Measurements from ENCODE around the gene ARL15.

The ARL15 gene

DNA sequence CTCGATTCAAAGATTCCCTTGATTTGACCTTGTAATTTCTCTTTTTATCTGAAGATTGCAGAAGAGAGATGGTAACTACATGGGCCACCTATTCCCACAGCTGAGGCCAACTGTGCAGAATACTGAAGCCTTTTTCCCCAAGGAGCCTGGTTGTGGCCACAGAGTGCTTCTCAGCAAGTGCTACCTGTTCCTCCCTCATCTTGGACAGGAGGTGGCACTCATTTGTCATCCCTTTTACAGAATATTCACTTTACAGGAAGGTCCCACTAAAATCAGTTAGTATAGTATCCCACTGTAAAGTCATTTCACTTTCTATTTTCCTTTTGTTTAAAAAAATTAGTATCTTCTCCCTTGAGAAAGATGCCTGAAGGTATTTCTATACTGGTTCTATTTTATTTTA is 346.4 kb downstream of the ARL15 start:
- H3K27ac ChIP-seq (ENCODE audit: low read depth in 2 of 2, low read length in 2 of 2) = no peak overlapping the region
- no peaks in the 10 kb centered on the region for H3K9me3 ChIP-seq (ENCODE audit: control insufficient read depth in 2 of 2, low read length in 2 of 2)
- no peak overlapping the region for H3K4me3 ChIP-seq (ENCODE audit: low read length in 2 of 2)
- H3K27me3 ChIP-seq (ENCODE audit: control insufficient read depth in 2 of 2, insufficient read depth in 2 of 2, low read length in 2 of 2) = no peaks in the 10 kb centered on the region
- H3K36me3 ChIP-seq (ENCODE audit: control insufficient read depth in 2 of 2, insufficient read depth in 2 of 2, low read length in 2 of 2) = no peaks in the 10 kb centered on the region
- H3K4me1 ChIP-seq (ENCODE audit: control insufficient read depth in 2 of 2, insufficient read depth in 2 of 2, low read length in 2 of 2) = no peaks in the 10 kb centered on the region
- no peak overlapping the region for H3K9ac ChIP-seq (ENCODE audit: low read depth in 1 of 2, low read length in 2 of 2)

GRCh38 chr5:53962306-53962705 is 348.1 kb downstream of the ARL15 start:
- H3K9ac ChIP-seq (ENCODE audit: low read depth in 1 of 2, low read length in 2 of 2) = no peak overlapping the region
- H3K36me3 ChIP-seq (ENCODE audit: control insufficient read depth in 2 of 2, insufficient read depth in 2 of 2, low read length in 2 of 2) = no peaks in the 10 kb centered on the region
- H3K4me3 ChIP-seq (ENCODE audit: low read length in 2 of 2) = no peak overlapping the region
- H3K27me3 ChIP-seq (ENCODE audit: control insufficient read depth in 2 of 2, insufficient read depth in 2 of 2, low read length in 2 of 2) = no peaks in the 10 kb centered on the region
- no peak overlapping the region for H3K27ac ChIP-seq (ENCODE audit: low read depth in 2 of 2, low read length in 2 of 2)
- H3K4me1 ChIP-seq (ENCODE audit: control insufficient read depth in 2 of 2, insufficient read depth in 2 of 2, low read length in 2 of 2) = no peaks in the 10 kb centered on the region
- no peaks in the 10 kb centered on the region for H3K9me3 ChIP-seq (ENCODE audit: control insufficient read depth in 2 of 2, low read length in 2 of 2)

DNA sequence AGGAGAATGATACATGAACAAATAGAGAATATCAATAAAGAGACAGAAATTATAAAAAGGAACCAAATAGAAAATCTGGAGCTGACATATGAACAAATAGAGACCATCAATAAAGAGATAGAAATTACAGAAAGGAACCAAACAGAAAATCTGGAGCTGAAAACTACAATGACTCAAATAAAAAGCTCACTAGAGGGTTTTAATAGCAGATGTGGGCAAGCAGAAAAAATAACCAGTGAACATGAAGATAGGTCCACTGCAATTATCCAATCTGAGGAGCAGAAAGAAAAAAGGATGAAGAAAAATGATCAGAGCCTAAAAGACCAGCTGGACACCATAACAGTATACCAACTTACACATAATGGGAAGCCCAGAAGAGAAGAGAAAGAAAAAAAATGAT is 353.7 kb downstream of the ARL15 start:
- no peak overlapping the region for H3K9ac ChIP-seq (ENCODE audit: low read depth in 1 of 2, low read length in 2 of 2)
- H3K36me3 ChIP-seq (ENCODE audit: control insufficient read depth in 2 of 2, insufficient read depth in 2 of 2, low read length in 2 of 2) = no peaks in the 10 kb centered on the region
- H3K4me3 ChIP-seq (ENCODE audit: low read length in 2 of 2) = no peak overlapping the region
- H3K27me3 ChIP-seq (ENCODE audit: control insufficient read depth in 2 of 2, insufficient read depth in 2 of 2, low read length in 2 of 2) = no peaks in the 10 kb centered on the region
- no peaks in the 10 kb centered on the region for H3K4me1 ChIP-seq (ENCODE audit: control insufficient read depth in 2 of 2, insufficient read depth in 2 of 2, low read length in 2 of 2)
- no peak overlapping the region for H3K27ac ChIP-seq (ENCODE audit: low read depth in 2 of 2, low read length in 2 of 2)
- H3K9me3 ChIP-seq (ENCODE audit: control insufficient read depth in 2 of 2, low read length in 2 of 2) = no peaks in the 10 kb centered on the region

DNA sequence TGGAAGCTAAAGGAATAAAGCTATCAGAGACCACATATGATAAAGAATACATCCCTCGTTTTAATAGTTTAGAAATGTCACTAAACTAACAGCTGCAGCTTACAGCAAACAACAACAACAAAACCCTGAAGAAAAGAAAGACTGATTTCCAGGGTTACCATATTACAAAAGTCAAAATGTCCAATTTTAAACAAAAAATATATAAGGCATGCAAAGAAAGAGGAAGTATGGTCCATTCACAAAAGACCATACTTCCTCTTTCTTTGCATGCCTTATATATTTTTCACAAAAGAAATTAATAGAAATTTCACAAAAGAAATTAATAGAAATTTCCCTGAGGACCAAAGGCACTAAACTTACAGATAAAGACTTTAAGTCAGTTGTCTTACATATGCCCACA is 354.2 kb downstream of the ARL15 start:
- Histone ChIP-seq H3K27ac (ENCODE audit: low read depth in 2 of 2, low read length in 2 of 2) (no peak overlapping the region), H3K9me3 (ENCODE audit: control insufficient read depth in 2 of 2, low read length in 2 of 2) (no peaks in the 10 kb centered on the region), H3K27me3 (ENCODE audit: control insufficient read depth in 2 of 2, insufficient read depth in 2 of 2, low read length in 2 of 2) (no peaks in the 10 kb centered on the region), H3K4me1 (ENCODE audit: control insufficient read depth in 2 of 2, insufficient read depth in 2 of 2, low read length in 2 of 2) (no peaks in the 10 kb centered on the region), H3K36me3 (ENCODE audit: control insufficient read depth in 2 of 2, insufficient read depth in 2 of 2, low read length in 2 of 2) (no peaks in the 10 kb centered on the region), H3K9ac (ENCODE audit: low read depth in 1 of 2, low read length in 2 of 2) (no peak overlapping the region), H3K4me3 (ENCODE audit: low read length in 2 of 2) (no peak overlapping the region)

GRCh38 chr5:53950621-53951020 is 359.8 kb downstream of the ARL15 start:
- Histone ChIP-seq H3K27me3 (ENCODE audit: control insufficient read depth in 2 of 2, insufficient read depth in 2 of 2, low read length in 2 of 2) (no peaks in the 10 kb centered on the region), H3K4me1 (ENCODE audit: control insufficient read depth in 2 of 2, insufficient read depth in 2 of 2, low read length in 2 of 2) (no peaks in the 10 kb centered on the region), H3K36me3 (ENCODE audit: control insufficient read depth in 2 of 2, insufficient read depth in 2 of 2, low read length in 2 of 2) (no peaks in the 10 kb centered on the region), H3K4me3 (ENCODE audit: low read length in 2 of 2) (no peak overlapping the region), H3K9me3 (ENCODE audit: control insufficient read depth in 2 of 2, low read length in 2 of 2) (no peaks in the 10 kb centered on the region), H3K27ac (ENCODE audit: low read depth in 2 of 2, low read length in 2 of 2) (no peak overlapping the region), H3K9ac (ENCODE audit: low read depth in 1 of 2, low read length in 2 of 2) (no peak overlapping the region)

- H3K9me3 ChIP-seq (ENCODE audit: control insufficient read depth in 2 of 2, low read length in 2 of 2) = no peaks in the 10 kb centered on the region
- no peak overlapping the region for H3K27ac ChIP-seq (ENCODE audit: low read depth in 2 of 2, low read length in 2 of 2)
- H3K36me3 ChIP-seq (ENCODE audit: control insufficient read depth in 2 of 2, insufficient read depth in 2 of 2, low read length in 2 of 2) = no peaks in the 10 kb centered on the region
- no peaks in the 10 kb centered on the region for H3K4me1 ChIP-seq (ENCODE audit: control insufficient read depth in 2 of 2, insufficient read depth in 2 of 2, low read length in 2 of 2)
- H3K9ac ChIP-seq (ENCODE audit: low read depth in 1 of 2, low read length in 2 of 2) = no peak overlapping the region
- H3K27me3 ChIP-seq (ENCODE audit: control insufficient read depth in 2 of 2, insufficient read depth in 2 of 2, low read length in 2 of 2) = no peaks in the 10 kb centered on the region
- H3K4me3 ChIP-seq (ENCODE audit: low read length in 2 of 2) = no peak overlapping the region
Observed at GRCh38 chr5:53948598-53948997, 361.8 kb downstream of the ARL15 start.

DNA sequence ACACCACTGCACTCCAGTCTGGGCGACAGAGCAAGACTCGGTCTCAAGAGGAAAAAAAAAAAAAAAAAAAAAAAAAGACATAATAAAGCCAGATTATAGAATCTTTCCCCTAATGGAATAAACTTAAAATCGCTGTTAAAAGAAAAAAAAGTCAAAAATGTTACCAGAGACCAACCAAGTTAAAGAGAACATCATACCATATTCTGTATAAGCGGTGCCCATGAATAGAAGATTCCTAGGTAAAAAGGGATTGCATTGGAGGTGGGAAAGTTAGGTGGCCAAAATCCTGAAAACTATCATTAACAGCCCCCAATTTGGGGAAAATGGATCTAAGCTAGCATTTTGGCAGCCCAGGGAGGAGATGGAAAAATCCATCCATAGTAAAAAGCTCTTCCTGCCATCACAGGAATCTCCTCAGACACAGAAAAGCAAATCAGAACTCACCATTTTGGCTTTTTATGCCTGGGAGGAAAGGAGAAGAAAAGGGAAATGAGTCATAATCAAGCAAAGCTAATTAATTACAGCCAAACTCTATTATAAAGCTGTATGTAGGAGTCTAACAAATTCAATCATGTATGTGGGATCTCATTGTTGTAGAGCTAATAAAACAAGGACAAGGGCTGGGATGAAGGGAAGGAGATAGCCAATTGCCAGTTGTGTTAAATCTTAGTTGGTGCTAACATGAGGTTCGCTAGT is 363.8 kb downstream of the ARL15 start:
- H3K4me3 ChIP-seq (ENCODE audit: low read length in 2 of 2) = no peak overlapping the region
- no peaks in the 10 kb centered on the region for H3K4me1 ChIP-seq (ENCODE audit: control insufficient read depth in 2 of 2, insufficient read depth in 2 of 2, low read length in 2 of 2)
- H3K9ac ChIP-seq (ENCODE audit: low read depth in 1 of 2, low read length in 2 of 2) = no peak overlapping the region
- H3K9me3 ChIP-seq (ENCODE audit: control insufficient read depth in 2 of 2, low read length in 2 of 2) = no peaks in the 10 kb centered on the region
- no peaks in the 10 kb centered on the region for H3K36me3 ChIP-seq (ENCODE audit: control insufficient read depth in 2 of 2, insufficient read depth in 2 of 2, low read length in 2 of 2)
- no peak overlapping the region for H3K27ac ChIP-seq (ENCODE audit: low read depth in 2 of 2, low read length in 2 of 2)
- no peaks in the 10 kb centered on the region for H3K27me3 ChIP-seq (ENCODE audit: control insufficient read depth in 2 of 2, insufficient read depth in 2 of 2, low read length in 2 of 2)

GRCh38 chr5:53944981-53945380 is 365.4 kb downstream of the ARL15 start:
- Histone ChIP-seq H3K36me3 (ENCODE audit: control insufficient read depth in 2 of 2, insufficient read depth in 2 of 2, low read length in 2 of 2) (no peaks in the 10 kb centered on the region), H3K9ac (ENCODE audit: low read depth in 1 of 2, low read length in 2 of 2) (no peak overlapping the region), H3K9me3 (ENCODE audit: control insufficient read depth in 2 of 2, low read length in 2 of 2) (no peaks in the 10 kb centered on the region)

DNA sequence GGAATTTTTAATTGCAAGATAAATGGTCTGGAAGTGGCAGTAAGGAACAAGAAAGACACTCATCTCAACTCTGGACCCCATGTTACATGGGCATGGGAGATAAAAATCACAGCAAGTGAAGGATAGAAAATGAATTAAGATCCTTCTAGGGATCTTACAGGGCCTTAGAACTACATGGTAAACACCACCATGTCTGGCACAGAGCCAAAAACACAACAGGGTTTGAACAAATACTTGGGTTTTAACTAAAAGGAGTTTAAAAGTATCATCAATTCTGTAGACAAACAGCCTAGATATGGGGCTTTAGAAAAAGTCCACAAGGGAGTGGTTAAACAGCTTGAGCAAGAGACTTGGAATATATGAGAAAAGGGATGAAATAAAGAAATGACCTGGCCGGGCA is 366.4 kb downstream of the ARL15 start:
- H3K27me3 ChIP-seq (ENCODE audit: control insufficient read depth in 2 of 2, insufficient read depth in 2 of 2, low read length in 2 of 2) = no peaks in the 10 kb centered on the region
- no peaks in the 10 kb centered on the region for H3K9me3 ChIP-seq (ENCODE audit: control insufficient read depth in 2 of 2, low read length in 2 of 2)
- H3K9ac ChIP-seq (ENCODE audit: low read depth in 1 of 2, low read length in 2 of 2) = no peak overlapping the region
- H3K27ac ChIP-seq (ENCODE audit: low read depth in 2 of 2, low read length in 2 of 2) = no peak overlapping the region
- H3K4me1 ChIP-seq (ENCODE audit: control insufficient read depth in 2 of 2, insufficient read depth in 2 of 2, low read length in 2 of 2) = no peaks in the 10 kb centered on the region
- H3K4me3 ChIP-seq (ENCODE audit: low read length in 2 of 2) = no peak overlapping the region
- no peaks in the 10 kb centered on the region for H3K36me3 ChIP-seq (ENCODE audit: control insufficient read depth in 2 of 2, insufficient read depth in 2 of 2, low read length in 2 of 2)

More at GRCh38 chr5:53944981-53945380, 365.4 kb downstream of the ARL15 start:
- Histone ChIP-seq H3K4me1 (ENCODE audit: control insufficient read depth in 2 of 2, insufficient read depth in 2 of 2, low read length in 2 of 2) (no peaks in the 10 kb centered on the region), H3K4me3 (ENCODE audit: low read length in 2 of 2) (no peak overlapping the region), H3K27ac (ENCODE audit: low read depth in 2 of 2, low read length in 2 of 2) (no peak overlapping the region), H3K27me3 (ENCODE audit: control insufficient read depth in 2 of 2, insufficient read depth in 2 of 2, low read length in 2 of 2) (no peaks in the 10 kb centered on the region)

DNA sequence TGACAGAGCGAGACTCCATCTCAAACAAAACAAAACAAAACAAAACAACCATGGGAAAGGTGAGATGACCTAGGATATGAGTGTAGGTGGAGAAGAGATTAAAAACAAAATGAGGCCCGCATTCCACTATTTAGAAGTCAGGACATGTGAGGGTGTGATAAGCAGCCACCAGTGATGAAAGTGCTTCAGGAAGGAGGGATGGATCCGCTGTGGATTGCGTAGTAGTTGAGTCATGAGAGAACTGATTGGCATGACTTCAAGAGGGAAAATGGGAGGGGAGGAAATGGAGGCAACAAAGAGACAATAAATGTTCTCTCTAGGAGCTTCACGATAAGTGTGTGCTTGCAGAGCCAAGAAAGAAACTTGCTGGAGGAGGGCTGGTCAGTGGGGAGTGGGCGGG is 367.6 kb downstream of the ARL15 start:
- Histone ChIP-seq H3K9ac (ENCODE audit: low read depth in 1 of 2, low read length in 2 of 2) (no peak overlapping the region), H3K9me3 (ENCODE audit: control insufficient read depth in 2 of 2, low read length in 2 of 2) (no peaks in the 10 kb centered on the region), H3K27ac (ENCODE audit: low read depth in 2 of 2, low read length in 2 of 2) (no peak overlapping the region), H3K4me1 (ENCODE audit: control insufficient read depth in 2 of 2, insufficient read depth in 2 of 2, low read length in 2 of 2) (no peaks in the 10 kb centered on the region), H3K36me3 (ENCODE audit: control insufficient read depth in 2 of 2, insufficient read depth in 2 of 2, low read length in 2 of 2) (no peaks in the 10 kb centered on the region), H3K4me3 (ENCODE audit: low read length in 2 of 2) (no peak overlapping the region), H3K27me3 (ENCODE audit: control insufficient read depth in 2 of 2, insufficient read depth in 2 of 2, low read length in 2 of 2) (no peaks in the 10 kb centered on the region)

- no peak overlapping the region for H3K27ac ChIP-seq (ENCODE audit: low read depth in 2 of 2, low read length in 2 of 2)
- no peak overlapping the region for H3K4me3 ChIP-seq (ENCODE audit: low read length in 2 of 2)
- no peaks in the 10 kb centered on the region for H3K27me3 ChIP-seq (ENCODE audit: control insufficient read depth in 2 of 2, insufficient read depth in 2 of 2, low read length in 2 of 2)
- no peak overlapping the region for H3K9ac ChIP-seq (ENCODE audit: low read depth in 1 of 2, low read length in 2 of 2)
- H3K4me1 ChIP-seq (ENCODE audit: control insufficient read depth in 2 of 2, insufficient read depth in 2 of 2, low read length in 2 of 2) = no peaks in the 10 kb centered on the region
- no peaks in the 10 kb centered on the region for H3K9me3 ChIP-seq (ENCODE audit: control insufficient read depth in 2 of 2, low read length in 2 of 2)
- H3K36me3 ChIP-seq (ENCODE audit: control insufficient read depth in 2 of 2, insufficient read depth in 2 of 2, low read length in 2 of 2) = no peaks in the 10 kb centered on the region
Observed at GRCh38 chr5:53940921-53941320, 369.5 kb downstream of the ARL15 start.
